ENCODE data around the gene PTPRD.

DNA sequence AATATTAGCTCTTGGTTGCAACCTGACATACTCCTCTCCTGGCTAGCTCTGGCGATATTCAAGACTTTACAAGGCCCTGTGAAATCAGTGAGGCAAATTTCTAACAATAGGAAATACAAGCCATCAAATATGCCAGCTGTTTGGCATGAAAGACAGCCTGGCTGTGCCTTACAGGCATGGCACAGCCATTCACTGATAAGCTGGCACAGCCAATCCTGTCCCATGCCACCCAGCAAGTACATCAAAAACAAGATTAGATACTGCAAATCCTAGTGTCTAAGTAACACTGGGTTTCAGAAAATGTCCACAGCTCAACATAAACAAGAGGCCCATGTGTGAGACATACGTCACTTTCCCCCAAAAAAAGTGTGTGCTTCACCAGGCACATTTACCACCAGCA, 1767.4 kb downstream of the PTPRD start:
- TF ChIP-seq, protein P1, sequence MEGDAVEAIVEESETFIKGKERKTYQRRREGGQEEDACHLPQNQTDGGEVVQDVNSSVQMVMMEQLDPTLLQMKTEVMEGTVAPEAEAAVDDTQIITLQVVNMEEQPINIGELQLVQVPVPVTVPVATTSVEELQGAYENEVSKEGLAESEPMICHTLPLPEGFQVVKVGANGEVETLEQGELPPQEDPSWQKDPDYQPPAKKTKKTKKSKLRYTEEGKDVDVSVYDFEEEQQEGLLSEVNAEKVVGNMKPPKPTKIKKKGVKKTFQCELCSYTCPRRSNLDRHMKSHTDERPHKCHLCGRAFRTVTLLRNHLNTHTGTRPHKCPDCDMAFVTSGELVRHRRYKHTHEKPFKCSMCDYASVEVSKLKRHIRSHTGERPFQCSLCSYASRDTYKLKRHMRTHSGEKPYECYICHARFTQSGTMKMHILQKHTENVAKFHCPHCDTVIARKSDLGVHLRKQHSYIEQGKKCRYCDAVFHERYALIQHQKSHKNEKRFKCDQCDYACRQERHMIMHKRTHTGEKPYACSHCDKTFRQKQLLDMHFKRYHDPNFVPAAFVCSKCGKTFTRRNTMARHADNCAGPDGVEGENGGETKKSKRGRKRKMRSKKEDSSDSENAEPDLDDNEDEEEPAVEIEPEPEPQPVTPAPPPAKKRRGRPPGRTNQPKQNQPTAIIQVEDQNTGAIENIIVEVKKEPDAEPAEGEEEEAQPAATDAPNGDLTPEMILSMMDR (IDR thresholded peaks at IDR 0.05; ENCODE audit: insufficient read depth, low read length, poor library complexity, severe bottlenecking), result no peak
- no peak for TF ChIP-seq EZH2phosphoT487 (conservative IDR thresholded peaks at IDR 0.05; ENCODE audit: low read length)
